Activated naive CD8-positive, alpha-beta T cell treated with anti-CD3 and anti-CD28 coated beads, Interleukin-2, amount 50 U/mL, for 24 hours (primary cell): ENCODE data around the gene ZNF609.

Experiments
- ATAC-seq: fragments of 150-1000 bp; cut with Tn5 transposase; one replicate; pipeline ENCODE4 v1.10.0; 2021
- DNase-seq: peaks from one replicate; pipeline ENCODE4 v3.0.0; 2021
- H3K27ac Mint-ChIP-seq: one replicate; pipeline ENCODE4 v1.8.0; 2021; ENCODE audit warnings: mild to moderate bottlenecking, mixed read lengths
- H3K27me3 Mint-ChIP-seq: one replicate; pipeline ENCODE4 v1.8.0; 2021; ENCODE audit warnings: mixed read lengths
- H3K36me3 Mint-ChIP-seq: one replicate; pipeline ENCODE4 v1.8.0; 2021; ENCODE audit warnings: low read depth, mixed read lengths
- H3K4me1 Mint-ChIP-seq: one replicate; pipeline ENCODE4 v1.8.0; 2021; ENCODE audit warnings: mixed read lengths
- H3K4me3 Mint-ChIP-seq: one replicate; pipeline ENCODE4 v1.8.0; 2021; ENCODE audit warnings: mild to moderate bottlenecking, moderate library complexity, mixed read lengths
- H3K9me3 Mint-ChIP-seq: one replicate; pipeline ENCODE4 v1.8.0; 2021; ENCODE audit warnings: mixed read lengths

Gene ZNF609

GRCh38 chr15:64706011-64706911, 245.9 kb downstream of the ZNF609 start:
- no peaks in the 10 kb centered on the region for H3K36me3 Mint-ChIP-seq
- DNase-seq (no peak), ATAC-seq (no peak)
- no peaks in the 10 kb centered on the region for H3K9me3 Mint-ChIP-seq
- H3K4me3 Mint-ChIP-seq: no peak overlapping the region
- peaks cover 28% of the 10 kb centered on the region for H3K4me1 Mint-ChIP-seq
- no peaks in the 10 kb centered on the region for H3K27me3 Mint-ChIP-seq
- H3K27ac Mint-ChIP-seq: no peak overlapping the region

DNA sequence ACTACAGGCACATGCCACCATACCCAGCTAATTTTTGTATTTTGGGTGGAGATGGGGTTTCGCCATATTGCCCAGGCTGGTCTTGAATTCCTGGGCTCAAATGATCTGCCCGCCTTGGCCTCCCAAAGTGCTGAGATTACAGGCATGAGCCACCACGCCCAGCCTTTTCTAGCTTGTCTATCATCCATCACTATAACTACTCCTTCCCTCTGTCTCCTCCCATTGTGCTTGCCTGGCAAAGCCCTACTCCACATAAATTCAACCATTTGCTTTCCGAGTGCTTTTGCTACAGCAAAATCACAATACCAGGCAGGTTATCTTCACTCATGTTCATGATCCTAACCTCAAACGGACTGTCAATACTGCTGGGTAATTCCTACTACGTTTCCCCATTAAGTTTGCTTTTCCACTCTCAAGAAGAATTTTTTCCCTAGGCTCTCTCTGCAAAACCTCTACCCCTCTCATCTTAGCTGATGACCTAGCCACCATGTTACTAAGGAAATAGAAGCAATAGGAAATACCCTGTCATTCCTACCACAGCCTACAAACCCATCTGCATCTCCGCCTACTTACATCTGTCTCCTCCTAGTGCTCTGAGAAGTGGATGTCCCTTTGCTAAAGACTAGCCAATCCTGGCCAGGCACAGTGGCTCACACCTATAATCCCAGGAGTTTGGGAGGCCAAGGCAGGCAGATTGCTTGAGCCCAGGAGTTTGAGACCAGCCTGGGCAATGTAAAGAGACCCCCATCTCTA, 250.5 kb downstream of the ZNF609 start:
- Mint-ChIP-seq H3K4me3 (no peak overlapping the region), H3K27me3 (no peaks in the 10 kb centered on the region), H3K4me1 (peaks cover 5% of the 10 kb centered on the region), H3K27ac (no peak overlapping the region), H3K36me3 (no peaks in the 10 kb centered on the region), H3K9me3 (no peaks in the 10 kb centered on the region)
- DNase-seq: no peak
- peak; percentile 52 for ATAC-seq

- Mint-ChIP-seq H3K27ac (no peak overlapping the region), H3K36me3 (no peaks in the 10 kb centered on the region), H3K4me1 (peaks cover 5% of the 10 kb centered on the region), H3K9me3 (no peaks in the 10 kb centered on the region), H3K4me3 (no peak overlapping the region), H3K27me3 (no peaks in the 10 kb centered on the region)
- DNase-seq: no peak
- ATAC-seq: no peak
Measured at GRCh38 chr15:64712353-64712752, 252.0 kb downstream of the ZNF609 start.

GRCh38 chr15:64713592-64713991, 253.2 kb downstream of the ZNF609 start:
- no peak for DNase-seq
- no peaks in the 10 kb centered on the region for H3K36me3 Mint-ChIP-seq
- no peak overlapping the region for H3K27ac Mint-ChIP-seq
- no peaks in the 10 kb centered on the region for H3K9me3 Mint-ChIP-seq
- H3K4me3 Mint-ChIP-seq: no peak overlapping the region
- H3K4me1 Mint-ChIP-seq: peaks cover 13% of the 10 kb centered on the region
- no peak for ATAC-seq
- H3K27me3 Mint-ChIP-seq: no peaks in the 10 kb centered on the region

- no peak overlapping the region for H3K4me3 Mint-ChIP-seq
- no peaks in the 10 kb centered on the region for H3K9me3 Mint-ChIP-seq
- no peaks in the 10 kb centered on the region for H3K36me3 Mint-ChIP-seq
- DNase-seq (no peak), ATAC-seq (no peak)
- no peak overlapping the region for H3K27ac Mint-ChIP-seq
- no peaks in the 10 kb centered on the region for H3K27me3 Mint-ChIP-seq
- peaks cover 8% of the 10 kb centered on the region for H3K4me1 Mint-ChIP-seq
Measured at GRCh38 chr15:64716452-64716851, 256.1 kb downstream of the ZNF609 start.

DNA sequence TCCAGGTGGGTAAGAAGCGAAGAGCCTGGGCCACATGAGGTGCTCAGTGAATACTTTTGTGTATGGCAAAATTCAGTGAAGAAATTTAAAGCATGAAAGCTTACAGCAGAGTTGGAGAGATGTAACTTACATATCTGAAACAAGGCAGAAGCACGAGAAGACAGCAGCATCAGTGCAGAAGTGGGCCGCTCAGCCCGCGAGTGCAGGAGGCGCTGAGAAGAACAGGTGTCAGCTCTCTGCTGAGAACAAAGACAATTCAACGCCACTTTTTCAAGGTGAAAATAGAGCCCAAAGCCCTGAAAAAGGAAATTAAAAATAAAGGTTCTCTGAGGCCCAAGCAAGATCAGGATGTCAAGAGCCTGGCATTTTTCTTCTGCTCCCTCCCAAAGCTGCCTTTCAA, 256.8 kb downstream of the ZNF609 start:
- Mint-ChIP-seq H3K4me1 (peaks cover 8% of the 10 kb centered on the region), H3K4me3 (no peak overlapping the region), H3K36me3 (no peaks in the 10 kb centered on the region), H3K27ac (no peak overlapping the region), H3K27me3 (no peaks in the 10 kb centered on the region), H3K9me3 (no peaks in the 10 kb centered on the region)
- ATAC-seq (no peak), DNase-seq (no peak)

GRCh38 chr15:64717735-64718495, 257.5 kb downstream of the ZNF609 start:
- Mint-ChIP-seq H3K4me3 (no peak overlapping the region), H3K9me3 (no peaks in the 10 kb centered on the region), H3K27me3 (no peaks in the 10 kb centered on the region), H3K27ac (no peak overlapping the region), H3K36me3 (no peaks in the 10 kb centered on the region), H3K4me1 (peaks cover 8% of the 10 kb centered on the region)
- ATAC-seq: no peak
- DNase-seq: no peak

DNA sequence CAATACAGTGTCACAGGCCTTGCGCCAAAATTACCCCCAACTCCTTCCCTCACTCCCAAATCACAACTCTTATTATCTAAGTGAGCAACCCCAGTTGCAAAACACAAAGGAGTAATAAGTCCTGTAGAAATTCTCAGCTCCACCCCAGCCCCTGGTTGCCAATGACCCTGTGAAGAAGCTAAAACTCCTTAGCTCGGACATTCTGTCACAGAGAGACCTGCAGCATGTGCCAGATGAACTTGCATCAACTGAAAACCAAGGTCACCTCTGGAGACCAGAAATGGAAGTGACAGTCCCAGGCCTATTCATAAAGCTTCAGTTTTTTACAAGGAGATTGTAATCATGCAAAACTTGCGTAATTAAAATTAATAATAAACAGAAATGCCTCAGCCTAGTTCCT, 259.8 kb downstream of the ZNF609 start:
- H3K36me3 Mint-ChIP-seq: no peaks in the 10 kb centered on the region
- no peaks in the 10 kb centered on the region for H3K9me3 Mint-ChIP-seq
- DNase-seq (no peak), ATAC-seq (no peak)
- H3K27ac Mint-ChIP-seq: no peak overlapping the region
- peaks cover 8% of the 10 kb centered on the region for H3K4me1 Mint-ChIP-seq
- no peaks in the 10 kb centered on the region for H3K27me3 Mint-ChIP-seq
- H3K4me3 Mint-ChIP-seq: no peak overlapping the region

DNA sequence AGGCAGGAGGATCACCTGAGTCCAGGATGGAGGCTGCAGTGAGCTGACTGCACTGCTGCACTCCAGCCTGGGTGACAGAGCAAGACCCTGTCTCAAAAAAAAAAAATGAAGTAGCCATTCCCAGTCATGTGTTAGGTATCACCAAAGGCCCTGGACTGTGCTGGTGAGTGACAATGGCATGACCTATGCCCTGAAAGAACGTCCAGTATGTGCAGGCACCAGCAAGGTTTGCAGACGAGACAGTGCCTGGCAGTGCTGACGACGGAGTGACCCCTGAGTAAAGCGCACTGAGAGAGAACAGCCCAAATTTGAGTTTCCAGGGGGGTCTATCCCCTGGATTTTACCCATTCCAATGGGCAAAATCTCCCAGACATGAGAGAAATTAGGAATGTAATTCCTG, 269.8 kb downstream of the ZNF609 start:
- Mint-ChIP-seq H3K4me1 (peaks cover 10% of the 10 kb centered on the region), H3K4me3 (no peak overlapping the region), H3K36me3 (no peaks in the 10 kb centered on the region), H3K27me3 (peaks cover 4% of the 10 kb centered on the region), H3K9me3 (no peaks in the 10 kb centered on the region), H3K27ac (no peak overlapping the region)
- ATAC-seq: no peak
- no peak for DNase-seq

DNA sequence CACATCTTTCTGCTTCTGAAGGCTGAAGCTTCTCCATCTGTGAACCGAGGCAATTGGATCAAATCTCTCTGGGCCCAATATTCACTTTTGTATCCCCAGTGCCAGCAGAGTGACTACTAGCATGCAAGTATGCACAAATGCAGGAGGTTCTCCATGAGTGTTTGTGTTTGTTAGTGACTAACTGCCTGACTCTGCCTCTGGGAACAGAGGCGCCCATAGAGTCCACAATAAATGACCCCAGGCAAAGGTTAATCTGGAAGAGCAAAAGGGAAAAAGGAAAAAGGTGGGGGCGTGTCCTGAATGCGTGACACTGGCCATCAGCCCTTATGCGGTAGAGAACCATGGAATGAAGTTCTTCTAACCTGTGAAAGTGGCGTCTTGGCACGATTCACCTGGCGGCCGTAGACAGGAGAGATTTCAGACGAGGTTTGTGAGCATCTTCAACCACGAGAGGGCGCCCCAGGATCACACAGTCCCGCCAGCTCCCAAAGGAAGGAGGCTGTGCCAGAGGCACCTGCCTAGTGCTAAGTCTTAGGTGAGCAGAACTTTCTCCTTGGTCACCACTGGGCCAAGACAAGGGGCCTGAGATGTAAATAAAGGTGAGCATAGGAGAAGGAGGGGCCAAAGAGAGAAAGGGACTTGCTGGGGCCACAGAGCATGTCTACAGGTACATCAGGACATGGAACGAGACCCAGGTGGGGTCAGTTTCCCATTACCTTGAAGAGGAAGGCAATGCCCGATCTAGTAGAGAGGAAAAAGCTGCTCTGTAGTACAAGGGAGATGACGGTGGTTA, 270.8 kb downstream of the ZNF609 start:
- Mint-ChIP-seq H3K36me3 (no peaks in the 10 kb centered on the region), H3K4me1 (peaks cover 10% of the 10 kb centered on the region), H3K4me3 (no peak overlapping the region), H3K27ac (no peak overlapping the region), H3K9me3 (no peaks in the 10 kb centered on the region), H3K27me3 (peaks cover 4% of the 10 kb centered on the region)
- ATAC-seq (peak; percentile 76), DNase-seq (peak; percentile 91)

DNA sequence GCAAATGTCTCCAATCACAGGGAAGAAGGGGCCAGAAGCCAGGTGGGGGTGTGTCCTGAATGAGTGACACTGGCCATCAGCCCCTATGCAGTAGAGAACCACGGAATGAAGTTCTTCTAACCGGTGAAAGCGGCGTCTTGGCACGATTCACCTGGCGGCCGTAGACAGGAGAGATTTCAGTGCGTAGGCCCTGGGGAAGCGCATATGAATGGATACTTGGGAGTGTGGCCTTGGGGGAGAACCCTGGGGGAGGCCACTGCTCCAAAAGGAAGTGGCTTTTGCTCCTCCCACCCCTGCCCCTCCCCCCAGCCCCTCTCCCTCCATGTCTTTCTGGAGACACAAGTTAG, 271.4 kb downstream of the ZNF609 start:
- H3K4me3 Mint-ChIP-seq: no peak overlapping the region
- DNase-seq (no peak), ATAC-seq (no peak)
- H3K36me3 Mint-ChIP-seq: no peaks in the 10 kb centered on the region
- peaks cover 10% of the 10 kb centered on the region for H3K4me1 Mint-ChIP-seq
- H3K27me3 Mint-ChIP-seq: peaks cover 4% of the 10 kb centered on the region
- no peak overlapping the region for H3K27ac Mint-ChIP-seq
- no peaks in the 10 kb centered on the region for H3K9me3 Mint-ChIP-seq

GRCh38 chr15:64732156-64732860, 271.9 kb downstream of the ZNF609 start:
- H3K27ac Mint-ChIP-seq: no peak overlapping the region
- ATAC-seq (no peak), DNase-seq (no peak)
- no peak overlapping the region for H3K4me3 Mint-ChIP-seq
- peaks cover 10% of the 10 kb centered on the region for H3K4me1 Mint-ChIP-seq
- H3K36me3 Mint-ChIP-seq: no peaks in the 10 kb centered on the region
- peaks cover 4% of the 10 kb centered on the region for H3K27me3 Mint-ChIP-seq
- no peaks in the 10 kb centered on the region for H3K9me3 Mint-ChIP-seq
